Measurements from ENCODE around the gene IL17RD.

Gene IL17RD

GRCh38 chr3:57046101-57046765, 118.9 kb downstream of the IL17RD start:
- intact Hi-C loops (cut with DNase I) = no loop called here
- DNase-seq = no peak

- no peak for DNase-seq
- intact Hi-C loops (cut with DNase I) = no loop called here
Measured at GRCh38 chr3:57043518-57043917, 121.6 kb downstream of the IL17RD start.

- intact Hi-C loops (cut with DNase I) = no loop called here
- no peak for DNase-seq
Measured at GRCh38 chr3:57041674-57042073, 123.5 kb downstream of the IL17RD start.
